H9 (cell line): ENCODE results near the gene ADGRB3. TPM values are rescaled to one million over a fixed set of nuclear protein-coding genes. Genes with fewer than 3 reads are reported as not detected.

Source experiments
- DNase-seq: peaks from one replicate; pipeline ENCODE4 v3.0.0-alpha.2; 2017
- H2AFZ ChIP-seq: one replicate; pipeline ENCODE4 v1.6.1; 2013; ENCODE audit warnings: mild to moderate bottlenecking, low read length, control low read depth, moderate library complexity
- H2AK5ac ChIP-seq: 2 replicates; pipeline ENCODE4 v1.6.1; 2013; ENCODE audit warnings: low read length, control low read depth, mixed read lengths; ENCODE audit not compliant: insufficient read length
- H2BK120ac ChIP-seq: one replicate; pipeline ENCODE4 v1.6.1; 2013; ENCODE audit warnings: low read depth, mild to moderate bottlenecking, low read length, control low read depth, inconsistent platforms; ENCODE audit not compliant: poor library complexity, severe bottlenecking
- H2BK12ac ChIP-seq: 2 replicates; pipeline ENCODE4 v1.6.1; 2013; ENCODE audit warnings: low read length, control low read depth, mixed read lengths, low read depth; ENCODE audit not compliant: insufficient read length
- H2BK15ac ChIP-seq: 2 replicates; pipeline ENCODE4 v1.6.1; 2013; ENCODE audit warnings: low read depth, low read length, control low read depth
- H2BK20ac ChIP-seq: one replicate; pipeline ENCODE4 v1.6.1; 2013; ENCODE audit warnings: low read depth, mild to moderate bottlenecking, low read length, control low read depth, inconsistent platforms; ENCODE audit not compliant: poor library complexity, severe bottlenecking
- H2BK5ac ChIP-seq: 2 replicates; pipeline ENCODE4 v1.6.1; 2013; ENCODE audit warnings: low read length, control low read depth, mixed read lengths; ENCODE audit not compliant: insufficient read length
- H3K14ac ChIP-seq: 2 replicates; pipeline ENCODE4 v1.6.1; 2013; ENCODE audit warnings: low read length, control low read depth; ENCODE audit not compliant: insufficient read depth
- H3K18ac ChIP-seq: 2 replicates; pipeline ENCODE4 v1.6.1; 2013; ENCODE audit warnings: low read depth, mild to moderate bottlenecking, mixed read lengths, low read length, control low read depth; ENCODE audit not compliant: insufficient read length
- H3K23ac ChIP-seq: 2 replicates; pipeline ENCODE4 v1.6.1; 2013; ENCODE audit warnings: low read length, control low read depth, mixed read lengths, low read depth; ENCODE audit not compliant: insufficient read length
- H3K23me2 ChIP-seq: 2 replicates; pipeline ENCODE4 v1.6.1; 2013; ENCODE audit warnings: low read depth, mild to moderate bottlenecking, mixed read lengths, low read length, control low read depth; ENCODE audit not compliant: insufficient read length, poor library complexity, severe bottlenecking
- H3K27ac ChIP-seq: 2 replicates; pipeline ENCODE4 v1.5.1; 2013; ENCODE audit warnings: low read length, control low read depth, mixed read lengths, low read depth; ENCODE audit not compliant: insufficient read length
- H3K27me3 ChIP-seq: 2 replicates; pipeline ENCODE4 v1.6.1; 2013; ENCODE audit warnings: low read length, control low read depth, inconsistent platforms; ENCODE audit not compliant: insufficient read depth
- H3K4ac ChIP-seq: 2 replicates; pipeline ENCODE4 v1.6.1; 2013; ENCODE audit warnings: low read depth, mild to moderate bottlenecking, control low read depth, inconsistent platforms, low read length, moderate library complexity
- H3K4me1 ChIP-seq: 2 replicates; pipeline ENCODE4 v1.6.1; 2013; ENCODE audit warnings: low read length, control low read depth, inconsistent platforms; ENCODE audit not compliant: insufficient read depth
- H3K4me2 ChIP-seq: 2 replicates; pipeline ENCODE4 v1.6.1; 2013; ENCODE audit warnings: low read length, control low read depth, mixed read lengths; ENCODE audit not compliant: insufficient read length, insufficient read depth
- H3K56ac ChIP-seq: 2 replicates; pipeline ENCODE4 v1.6.1; 2013; ENCODE audit warnings: low read depth, mild to moderate bottlenecking, mixed read lengths, low read length, control low read depth; ENCODE audit not compliant: insufficient read length
- H3K79me1 ChIP-seq: 2 replicates; pipeline ENCODE4 v1.6.1; 2013; ENCODE audit warnings: low read depth, mild to moderate bottlenecking, moderate library complexity, low read length, control low read depth, inconsistent platforms; ENCODE audit not compliant: insufficient read depth, poor library complexity, severe bottlenecking
- H3K79me2 ChIP-seq: 2 replicates; pipeline ENCODE4 v1.6.1; 2013; ENCODE audit warnings: low read length, control low read depth, inconsistent platforms; ENCODE audit not compliant: insufficient read depth
- H3K9ac ChIP-seq: 2 replicates; pipeline ENCODE4 v1.6.1; 2013; ENCODE audit warnings: low read length, control low read depth, mixed read lengths; ENCODE audit not compliant: insufficient read length; ENCODE audit errors: extremely low read depth
- H3K9me3 ChIP-seq: one replicate; pipeline ENCODE4 v1.6.1; 2013; ENCODE audit warnings: low read depth, low read length, inconsistent platforms; ENCODE audit not compliant: control insufficient read depth
- H3T11ph ChIP-seq: one replicate; pipeline ENCODE4 v1.6.1; 2013; ENCODE audit warnings: mild to moderate bottlenecking, low read length, control low read depth, inconsistent platforms
- H4K20me1 ChIP-seq: one replicate; pipeline ENCODE4 v1.6.1; 2013; ENCODE audit not compliant: control insufficient read depth, insufficient read length, insufficient read depth
- H4K5ac ChIP-seq: 2 replicates; pipeline ENCODE4 v1.6.1; 2013; ENCODE audit warnings: low read depth, mild to moderate bottlenecking, mixed read lengths, low read length, control low read depth; ENCODE audit not compliant: insufficient read length
- H4K8ac ChIP-seq: replicated peaks from 2 replicates; pipeline ENCODE4 v1.6.1; 2013; ENCODE audit warnings: low read length, control low read depth, mixed read lengths, low read depth; ENCODE audit not compliant: insufficient read length
- H4K91ac ChIP-seq: 2 replicates; pipeline ENCODE4 v1.6.1; 2013; ENCODE audit warnings: low read depth, mild to moderate bottlenecking, moderate library complexity, mixed read lengths, low read length, control low read depth; ENCODE audit not compliant: insufficient read length
- H3K27ac Mint-ChIP-seq, 3 experiments: 2 replicates in 2 of 3; 3 replicates in 1 of 3; pipeline ENCODE4 v1.8.0; 2020 to 2021; ENCODE audit warnings: mixed read lengths in 3 of 3, mild to moderate bottlenecking in 1 of 3, moderate library complexity in 1 of 3
- H3K27me3 Mint-ChIP-seq: 2 replicates; pipeline ENCODE4 v1.8.0; 2021; ENCODE audit warnings: low read depth, mild to moderate bottlenecking, moderate library complexity, mixed read lengths
- H3K36me3 Mint-ChIP-seq, 3 experiments: 2 replicates in 2 of 3; 3 replicates in 1 of 3; pipeline ENCODE4 v1.8.0; 2020 to 2021; ENCODE audit warnings: low read depth in 3 of 3, mixed read lengths in 3 of 3; ENCODE audit not compliant: insufficient read depth in 1 of 3
- H3K4me1 Mint-ChIP-seq, 2 experiments: 2 replicates each; pipeline ENCODE4 v1.8.0; 2020; ENCODE audit warnings: mixed read lengths in 2 of 2
- H3K4me3 Mint-ChIP-seq, 2 experiments: 2 replicates in 1 of 2; 3 replicates in 1 of 2; pipeline ENCODE4 v1.8.0; 2020 to 2021; ENCODE audit warnings: mild to moderate bottlenecking in 2 of 2, mixed read lengths in 2 of 2, moderate library complexity in 1 of 2
- H3K9me3 Mint-ChIP-seq, 2 experiments: 2 replicates in 1 of 2; 3 replicates in 1 of 2; pipeline ENCODE4 v1.8.0; 2020; ENCODE audit warnings: mild to moderate bottlenecking in 2 of 2, mixed read lengths in 2 of 2, moderate library complexity in 1 of 2
- CTCF ChIP-seq: fragments of 200-600 bp; sonication (generic); conservative IDR thresholded peaks from 3 replicates; pipeline ENCODE4 v1.8.0; 2021; ENCODE audit warnings: antibody characterized with exemption, mild to moderate bottlenecking
- WGBS: extraction: QIAGEN DNeasy Blood & Tissue Kit; methylation state at CpG from one replicate; pipeline ENCODE4 v1.1.7; 2013; ENCODE audit warnings: missing lambda C conversion rate, low lambda C conversion rate, mixed read lengths; ENCODE audit not compliant: insufficient read length; ENCODE audit errors: extremely low coverage; 5-methylcytosine and 5-hydroxymethylcytosine counted together
- total RNA-seq: library from RNA; stranded (reverse); gene quantifications from 2 replicates; pipeline ENCODE4 v1.2.1, GENCODE V29; 2021

The ADGRB3 gene
- total RNA-seq, 1 experiment from 2014 or later = 0.37 TPM

GRCh38 chr6:69059413-69059812 is 424.3 kb downstream of the ADGRB3 start:
- Histone ChIP-seq H3K27ac (no peak overlapping the region), H3K79me2 (no peaks in the 10 kb centered on the region)
- no peaks in the 10 kb centered on the region for H3K4me1 Mint-ChIP-seq

More at GRCh38 chr6:69059413-69059812, 424.3 kb downstream of the ADGRB3 start:
- Mint-ChIP-seq H3K36me3 (no peaks in the 10 kb centered on the region), H3K27ac (no peak overlapping the region), H3K9me3 (no peaks in the 10 kb centered on the region), H3K4me3 (no peak overlapping the region), H3K27me3 (no peaks in the 10 kb centered on the region; the same call in 1 of the 2 replicates)
- H3K4me1 ChIP-seq = no peaks in the 10 kb centered on the region
- no peak overlapping the region for H3K4ac ChIP-seq
- H3K14ac ChIP-seq = no peak overlapping the region
- H2BK20ac ChIP-seq = no peak overlapping the region
- H4K8ac ChIP-seq = no peak overlapping the region
- no peak overlapping the region for H3K9ac ChIP-seq
- no peak overlapping the region for H4K91ac ChIP-seq
- H3K56ac ChIP-seq = no peak overlapping the region
- H3K4me2 ChIP-seq = no peak overlapping the region
- H3K23me2 ChIP-seq = no peaks in the 10 kb centered on the region
- H2AK5ac ChIP-seq = no peak overlapping the region
- H2AFZ ChIP-seq = no peak overlapping the region
- no peak overlapping the region for H2BK5ac ChIP-seq
- H3T11ph ChIP-seq = no peak overlapping the region
- H3K9me3 ChIP-seq = no peaks in the 10 kb centered on the region
- no peak overlapping the region for H2BK12ac ChIP-seq
- H4K20me1 ChIP-seq = no peaks in the 10 kb centered on the region
- WGBS = no CpG with 5 or more reads among the region's 1 CpG
- H3K27me3 ChIP-seq = no peaks in the 10 kb centered on the region
- no peak overlapping the region for H2BK120ac ChIP-seq
- no peak overlapping the region for H3K23ac ChIP-seq
- no peak overlapping the region for H4K5ac ChIP-seq
- no peak for TF ChIP-seq CTCF
- H3K79me1 ChIP-seq = no peaks in the 10 kb centered on the region
- no peak overlapping the region for H2BK15ac ChIP-seq
- H3K18ac ChIP-seq = no peak overlapping the region
- no peak for DNase-seq
